Measurements from ENCODE around the gene KLRF2.
A peak's percentile ranks its signal among the peaks of the same experiment; 100 is the strongest.
"Not testable (repeated sequence)": the region's sequence is repeated elsewhere in the genome, so short reads cannot be mapped to it uniquely, and the experiment has no call there.

KLRF2 gene, protein sequence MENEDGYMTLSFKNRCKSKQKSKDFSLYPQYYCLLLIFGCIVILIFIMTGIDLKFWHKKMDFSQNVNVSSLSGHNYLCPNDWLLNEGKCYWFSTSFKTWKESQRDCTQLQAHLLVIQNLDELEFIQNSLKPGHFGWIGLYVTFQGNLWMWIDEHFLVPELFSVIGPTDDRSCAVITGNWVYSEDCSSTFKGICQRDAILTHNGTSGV

DNA sequence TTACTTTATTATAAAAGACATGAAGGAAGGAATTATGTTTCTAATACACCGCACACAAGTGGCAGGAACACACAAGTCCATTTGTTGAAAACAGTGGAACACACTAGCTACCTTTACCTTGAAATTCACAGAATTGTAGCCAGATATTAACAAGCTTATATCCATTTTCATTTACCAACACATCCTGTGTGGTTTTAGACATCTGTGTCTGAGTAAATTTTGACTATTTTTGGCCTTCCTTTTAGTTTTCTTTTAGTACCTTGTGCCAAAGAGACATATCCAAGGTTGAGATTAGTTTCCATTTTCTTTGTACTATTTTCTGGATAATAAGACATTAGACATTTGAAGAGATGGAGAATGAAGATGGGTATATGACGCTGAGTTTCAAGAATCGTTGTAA is at the start of gene KLRF2:
KLRF2 (plus strand) TSS at position 244 of the 400 bp plus-strand sequence; CDS start at position 351, 107 bp downstream.
- DNase-seq, result no peak

GRCh38 chr12:9831720-9832119 is 49.6 kb upstream of the KLRF2 start:
- DNase-seq, result no peak

GRCh38 chr12:9843407-9843806 is 37.9 kb upstream of the KLRF2 start:
- DNase-seq, result no peak

DNA sequence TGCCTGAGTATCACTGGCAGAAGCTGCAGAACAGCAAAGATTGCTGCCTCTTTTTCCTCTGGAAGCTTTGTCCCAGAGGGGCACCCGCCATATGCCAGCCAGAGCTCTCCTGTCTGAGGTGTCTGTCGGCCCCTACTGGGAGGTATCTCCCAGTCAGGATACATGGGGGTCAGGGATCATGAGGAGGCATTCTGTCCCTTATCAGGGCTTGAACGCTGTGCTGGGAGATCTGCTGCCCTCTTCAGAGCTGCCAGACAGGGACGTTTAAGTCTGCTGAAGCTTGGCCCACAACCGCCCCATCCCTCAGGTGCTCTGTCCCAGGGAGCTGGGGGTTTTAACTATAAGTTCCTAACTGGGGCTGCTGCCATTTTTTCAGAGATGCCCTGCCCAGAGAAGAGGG is 32.4 kb upstream of the KLRF2 start:
- DNase-seq, result no peak

- no peak for DNase-seq
These were observed 30.2 kb upstream of the KLRF2 start for GRCh38 chr12:9851050-9851449.

DNA sequence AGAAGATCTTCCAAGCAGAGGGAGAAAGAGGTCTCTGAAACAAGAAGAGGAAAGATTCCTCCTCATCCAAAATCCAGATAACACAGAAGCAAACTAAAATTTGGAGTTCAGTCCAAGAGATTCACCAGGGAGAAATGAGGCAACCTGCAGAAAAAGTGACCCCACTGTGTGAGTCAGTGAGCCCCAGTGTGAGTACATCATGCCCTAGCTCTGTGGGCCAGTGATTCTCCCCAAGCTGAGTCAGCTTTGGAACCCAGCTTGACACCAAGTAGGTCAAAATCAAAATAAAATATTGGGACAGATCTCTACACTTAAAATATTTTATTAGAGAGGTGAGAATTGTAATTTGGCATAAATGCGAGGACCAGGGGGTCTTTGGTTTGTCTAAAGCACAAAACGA is 29.4 kb upstream of the KLRF2 start:
- no peak for DNase-seq

- DNase-seq, result no peak
These were observed 25.1 kb upstream of the KLRF2 start for GRCh38 chr12:9856151-9856550.

- DNase-seq, result no peak
These were observed 24.4 kb upstream of the KLRF2 start for GRCh38 chr12:9856894-9857293.

DNA sequence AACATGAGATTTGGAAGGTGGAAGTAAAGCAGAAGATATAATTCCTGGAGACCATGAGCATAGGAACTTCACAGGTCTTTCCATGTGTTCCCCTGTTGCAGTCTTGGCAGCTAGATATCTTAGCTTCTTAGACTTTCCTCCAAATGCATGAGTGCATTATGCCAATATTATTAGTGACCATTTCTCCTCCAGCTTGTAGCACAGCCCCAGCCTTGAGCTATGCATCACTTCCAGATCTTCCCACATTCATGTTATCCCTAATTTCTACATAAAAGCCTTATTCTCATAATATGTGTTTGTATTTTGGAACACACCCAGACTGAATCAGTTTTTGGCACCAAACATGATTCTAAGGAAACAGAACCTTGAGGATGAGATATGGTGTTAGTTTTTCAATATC is 23.2 kb upstream of the KLRF2 start:
- no peak for DNase-seq

DNA sequence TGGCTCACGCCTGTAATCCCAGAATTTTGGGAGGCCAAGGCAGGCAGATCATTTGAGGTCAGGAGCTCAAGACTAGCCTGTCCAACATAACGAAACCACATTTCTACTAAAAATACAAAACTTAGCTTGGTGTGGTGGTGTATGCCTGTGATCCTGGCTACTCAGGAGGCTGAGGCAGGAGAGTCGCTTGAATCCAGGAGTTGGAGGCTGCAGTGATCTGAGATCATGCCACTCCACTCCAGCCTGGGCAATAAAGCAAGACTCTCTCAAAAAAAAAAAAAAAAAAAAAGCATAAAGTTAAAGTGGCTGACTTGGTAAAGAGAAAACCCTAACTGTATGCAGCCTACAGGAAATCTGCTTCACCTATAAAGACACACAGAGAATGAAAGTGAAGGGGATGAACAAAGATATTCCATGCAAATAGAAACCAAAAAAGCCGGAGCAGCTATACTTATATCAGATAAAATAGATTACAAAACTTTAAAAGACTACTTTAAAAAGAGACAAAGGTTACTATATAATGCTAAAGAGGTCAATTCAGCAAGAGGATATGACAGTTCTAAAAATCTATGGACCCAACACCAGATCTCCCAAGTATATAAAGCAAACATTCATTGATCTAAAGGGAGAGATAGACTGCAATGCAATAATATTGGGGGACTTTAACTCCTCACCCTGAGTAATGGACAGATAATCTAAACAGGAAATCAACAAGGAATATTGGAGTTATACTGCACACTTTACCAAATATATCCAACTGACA is 16.2 kb upstream of the KLRF2 start:
- DNase-seq, result peak; percentile 39

DNA sequence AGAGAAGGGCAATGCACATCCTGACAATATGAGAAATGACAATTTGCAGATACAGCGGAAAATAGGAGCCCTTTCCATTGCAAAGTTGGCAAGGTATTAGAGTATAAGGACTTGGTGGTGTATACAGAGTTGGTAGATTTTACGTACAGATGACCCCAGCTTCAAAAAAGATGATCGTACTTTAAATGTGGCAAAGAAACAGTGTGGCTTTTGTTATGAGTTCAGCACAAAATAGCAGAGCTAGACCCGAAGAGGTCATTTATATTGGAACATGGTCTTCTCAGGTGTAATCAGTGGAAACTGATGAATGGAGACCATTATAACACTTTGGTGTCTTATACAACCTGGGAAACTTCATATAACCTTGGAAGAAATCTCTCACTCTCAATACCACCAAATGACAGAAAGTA is 14.4 kb upstream of the KLRF2 start:
- peak; percentile 23 for DNase-seq

DNA sequence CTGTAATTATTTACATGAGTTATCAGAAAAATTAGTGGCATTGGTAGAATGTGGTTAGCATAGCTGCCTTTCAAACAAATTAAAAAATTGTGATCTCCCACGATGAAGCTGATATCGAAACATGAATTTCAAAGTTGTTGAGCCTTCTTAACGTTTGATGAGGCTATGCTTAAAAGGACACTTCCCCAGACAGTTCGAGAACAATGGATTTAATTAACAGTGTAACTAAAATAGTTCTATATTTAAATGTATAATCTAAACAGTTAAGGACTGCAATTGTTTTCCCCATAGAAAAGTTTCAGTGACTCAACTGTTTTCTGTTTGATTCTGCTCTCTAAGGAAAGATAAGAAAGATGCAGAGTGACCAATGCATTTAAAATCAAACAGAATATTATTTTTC is 13.8 kb upstream of the KLRF2 start:
- no peak for DNase-seq

GRCh38 chr12:9868311-9868801 is 12.9 kb upstream of the KLRF2 start:
- DNase-seq, result peak; percentile 27

DNA sequence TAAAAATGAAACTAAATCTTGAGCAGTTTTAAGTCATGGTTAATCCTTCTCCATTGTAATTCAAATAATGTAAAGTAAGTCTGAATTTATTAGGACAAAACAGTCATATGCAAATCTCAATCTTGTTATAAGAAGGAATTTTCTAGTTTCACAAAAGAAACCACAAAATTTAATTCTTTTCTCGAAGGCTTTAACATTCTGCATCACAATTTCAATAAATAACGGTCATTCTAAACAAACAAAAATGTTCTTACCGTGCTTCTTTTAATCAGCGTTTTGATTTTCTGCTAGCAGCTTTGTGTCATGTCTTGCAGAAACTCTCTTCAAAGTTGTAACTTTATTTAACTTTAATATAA is 12.4 kb upstream of the KLRF2 start:
- DNase-seq, result no peak

DNA sequence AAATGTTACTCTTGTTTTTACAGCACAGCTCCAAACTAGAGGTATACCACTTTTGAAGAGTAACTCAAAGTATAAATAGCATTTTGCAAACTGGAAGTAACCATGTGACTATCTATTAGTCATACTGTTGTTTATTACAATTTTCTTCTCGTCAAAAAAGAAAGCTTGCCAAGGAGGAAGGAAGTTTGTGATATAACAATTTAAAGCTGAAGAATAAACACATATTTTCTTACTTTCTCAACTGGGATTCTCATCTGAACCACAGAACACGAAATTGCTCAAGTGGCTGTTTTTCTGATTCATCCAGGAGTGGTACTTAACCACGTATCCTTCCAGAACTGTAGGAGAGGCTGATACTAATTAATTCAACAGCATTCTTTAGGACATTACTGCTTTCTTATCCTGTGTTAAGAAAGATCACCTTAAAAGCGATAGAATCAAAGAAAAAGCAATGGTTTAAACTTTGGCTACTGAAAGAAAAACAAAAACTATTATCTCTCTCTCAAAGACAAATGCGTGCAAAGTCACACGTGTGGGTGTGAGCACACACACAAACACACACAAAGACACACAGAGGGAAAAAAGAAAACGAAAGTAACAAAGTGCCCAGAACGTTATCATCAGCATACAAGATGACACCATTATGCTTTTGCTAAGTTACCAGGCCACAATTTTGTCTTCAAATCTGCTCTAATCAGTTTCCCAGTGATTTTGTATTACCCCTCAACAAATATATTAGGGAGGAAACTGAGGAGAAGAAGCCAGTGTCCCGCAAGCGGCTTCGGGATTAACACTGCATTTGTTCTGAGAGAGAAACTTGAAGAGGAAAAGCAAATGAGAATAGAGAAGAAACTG is 11.8 kb upstream of the KLRF2 start, which contains the start of gene CLEC2B:
CLEC2B (minus strand) TSS at position 48 of the 855 bp plus-strand sequence.
- DNase-seq, result peak; percentile 71

DNA sequence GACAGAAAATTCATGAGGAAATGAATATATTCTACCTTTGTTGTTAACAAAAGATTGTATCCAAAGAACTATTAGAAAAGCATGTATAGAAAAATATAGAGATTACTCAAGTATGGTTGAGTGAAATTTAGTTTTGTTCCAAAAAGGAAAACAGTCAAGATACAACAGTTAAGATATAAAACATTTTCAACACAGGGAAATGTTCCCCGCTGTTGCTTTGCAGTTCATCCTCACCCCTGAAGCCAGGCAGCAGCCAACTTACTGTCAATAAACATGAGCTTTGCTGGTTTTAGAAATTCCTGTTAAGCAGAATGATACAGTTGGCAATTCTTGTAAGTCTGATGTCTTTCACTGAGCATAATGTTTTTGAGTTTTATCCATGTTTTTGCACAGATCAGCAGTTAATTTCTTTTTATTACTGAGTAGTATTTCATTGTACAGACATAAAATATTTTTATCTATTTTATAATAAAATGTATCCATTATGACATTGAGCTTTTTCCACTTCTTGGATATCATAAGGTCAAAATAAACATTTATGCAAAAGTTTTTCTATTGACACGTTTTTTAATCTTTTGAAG is 10.9 kb upstream of the KLRF2 start:
- no peak for DNase-seq

DNA sequence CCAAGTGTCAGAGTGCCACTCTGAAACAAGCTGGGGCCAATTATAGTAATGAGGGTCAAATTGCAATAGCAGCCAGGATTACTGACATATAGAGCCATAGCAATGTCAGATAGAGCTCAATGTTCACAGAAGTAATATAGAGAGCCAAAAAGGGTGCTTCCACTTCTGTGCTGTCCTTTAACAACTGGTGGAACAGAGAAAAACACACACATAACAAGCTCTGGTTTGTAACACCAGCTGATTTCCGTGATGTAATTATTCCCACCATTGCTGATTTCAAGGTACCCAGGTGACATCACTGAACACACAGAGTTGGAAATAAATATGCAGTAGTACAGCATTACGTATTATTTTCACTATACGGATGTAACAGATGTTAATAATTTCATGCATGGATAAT is 9.1 kb upstream of the KLRF2 start:
- no peak for DNase-seq

- DNase-seq, result no peak
These were observed 8.5 kb upstream of the KLRF2 start for GRCh38 chr12:9872742-9873141.

DNA sequence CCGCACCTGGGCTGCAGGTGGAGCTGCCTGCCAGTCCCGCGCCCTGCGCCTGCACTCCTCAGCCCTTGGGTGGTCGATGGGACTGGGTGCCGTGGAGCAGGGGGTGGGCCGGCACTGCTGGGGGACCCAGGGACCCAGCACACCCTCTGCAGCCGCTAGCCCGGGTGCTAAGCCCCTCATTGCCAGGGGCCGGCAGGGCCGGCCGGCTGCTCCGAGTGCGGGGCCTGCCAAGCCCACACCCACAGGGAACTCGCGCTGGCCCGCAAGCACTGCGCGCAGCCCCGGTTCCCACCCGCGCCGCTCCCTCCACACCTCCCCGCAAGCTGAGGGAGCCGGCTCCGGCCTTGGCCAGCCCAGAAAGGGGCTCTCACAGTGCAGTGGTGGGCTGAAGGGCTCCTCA is 5.2 kb upstream of the KLRF2 start:
- not testable (repeated sequence) for DNase-seq

- DNase-seq, result no peak
These were observed 684 bp upstream of the KLRF2 start for GRCh38 chr12:9880532-9881078.

DNA sequence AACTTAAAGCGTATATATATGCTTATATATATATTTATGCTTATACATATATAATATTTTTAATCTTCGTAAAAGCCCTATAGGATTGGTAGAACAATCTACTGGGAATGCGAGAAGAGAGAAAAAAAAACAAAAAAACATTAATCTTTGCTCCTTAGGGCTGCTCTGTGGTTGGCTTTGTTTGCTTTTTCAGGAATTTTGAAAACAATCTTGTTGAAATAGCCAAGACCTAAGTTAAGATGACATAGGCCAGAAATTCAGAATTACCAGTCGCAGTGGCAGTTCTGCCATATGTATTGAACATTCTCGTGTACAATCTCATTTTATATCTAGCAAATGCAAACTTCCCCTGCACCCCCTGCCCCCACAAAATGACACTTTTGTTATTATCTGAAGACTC is 699 bp downstream of the KLRF2 start:
- DNase-seq, result no peak

GRCh38 chr12:9883175-9883574 is 1.9 kb downstream of the KLRF2 start:
- DNase-seq, result no peak

All from activated CD4-positive, alpha-beta T cell treated with anti-CD3 and anti-CD28 coated beads, Interleukin-2, Interleukin-6, amounts not matched to agents 100 ng/mL and 50 ng/mL, durations not matched to agents 16 hours and 8 hours (primary cell).